K562 (cell line): Measurements from ENCODE around the gene LASP1. TPM values are rescaled to one million over a fixed set of nuclear protein-coding genes. Genes with fewer than 3 reads are reported as not detected.

Experiments
- ATAC-seq: fragments of 200-7000 bp; cut with Tn5 transposase; 3 replicates; pipeline ENCODE4 v1.9.1; 2020; ENCODE audit warnings: moderate library complexity
- BruUV-seq: library from RNA; stranded (reverse); fragments of 400-500 nt; replicated peaks from 2 replicates; lab custom pipeline; 2021; lab: Mats Ljungman, UMichigan
- CTCF ChIA-PET: fragments of 300-600 bp; formaldehyde crosslinking; extraction: SDS; loops from one replicate; lab custom pipeline; 2021; ENCODE audit warnings: low intra/inter-chr PET ratio; lab: Yijun Ruan, JAX
- POLR2A ChIA-PET: fragments of 300-600, 350-650 bp; sonication (Branson Sonifier 250); formaldehyde crosslinking; extraction: SDS; loops from one replicate; lab custom pipeline; 2021; ENCODE audit warnings: antibody characterized with exemption, inconsistent platforms; lab: Yijun Ruan, JAX
- DNase-seq, 4 experiments: peaks; one replicate each; pipeline versions ENCODE4 v3.0.0 to v3.0.0-alpha.2; 2011 to 2018; ENCODE audit warnings: low spot score in 3 of 4, mixed read lengths in 3 of 4; ENCODE audit errors: extremely low read depth in 1 of 4
- FAIRE-seq: peaks from 2 replicates; lab custom pipeline; 2011; peaks lifted over from hg19 to GRCh38; lab: Jason Lieb, UNC
- H2AFZ ChIP-seq: 2 replicates; pipeline ENCODE4 v1.6.0; 2011; ENCODE audit warnings: low read depth, low read length, control low read depth, inconsistent platforms
- H3K27ac ChIP-seq: fragments of 200-600 bp; 3 replicates; pipeline ENCODE4 v1.8.0; 2011; ENCODE audit warnings: low read depth, mild to moderate bottlenecking, control low read depth, inconsistent platforms, low read length, moderate library complexity, mixed read lengths; ENCODE audit errors: extremely low read depth
- H3K27me3 ChIP-seq, 2 experiments: fragments of 300-600 bp in 1 of 2; 2 replicates in 1 of 2; 3 replicates in 1 of 2; pipeline versions ENCODE4 v1.6.0 to v1.8.0; 2011; ENCODE audit warnings: inconsistent platforms in 2 of 2, low read length in 2 of 2, mild to moderate bottlenecking in 1 of 2, mixed read lengths in 1 of 2, moderate library complexity in 1 of 2; ENCODE audit not compliant: control insufficient read depth in 2 of 2, insufficient read depth in 2 of 2
- H3K36me3 ChIP-seq: fragments of 300-600 bp; 3 replicates; pipeline ENCODE4 v1.8.0; 2011; ENCODE audit warnings: mild to moderate bottlenecking, low read length, inconsistent platforms; ENCODE audit not compliant: control insufficient read depth, insufficient read depth
- H3K4me1 ChIP-seq, 2 experiments: fragments of 200-600 bp in 1 of 2; replicated peaks in 1 of 2; 2 replicates in 1 of 2; 3 replicates in 1 of 2; pipeline versions ENCODE4 v1.5.1 to v1.8.0; 2011; ENCODE audit warnings: inconsistent platforms in 2 of 2, low read length in 2 of 2, mild to moderate bottlenecking in 1 of 2, mixed read lengths in 1 of 2, moderate library complexity in 1 of 2; ENCODE audit not compliant: control insufficient read depth in 2 of 2, insufficient read depth in 2 of 2
- H3K4me2 ChIP-seq: 2 replicates; pipeline ENCODE4 v1.6.1; 2011; ENCODE audit warnings: low read length, control low read depth, inconsistent platforms, mixed read lengths; ENCODE audit not compliant: insufficient read depth
- H3K4me3 ChIP-seq: fragments of 200-600 bp; sonication (generic), shearing (Covaris generic); 2 replicates; pipeline ENCODE4 v1.5.1; 2016; ENCODE audit warnings: control low read depth, inconsistent platforms
- H3K79me2 ChIP-seq: fragments of 200-600 bp; 3 replicates; pipeline ENCODE4 v1.8.0; 2011; ENCODE audit warnings: low read length, inconsistent platforms; ENCODE audit not compliant: control insufficient read depth, insufficient read depth
- H3K9ac ChIP-seq, 2 experiments: 2 replicates each; pipeline versions ENCODE4 v1.6.0 to v1.6.1; 2011; ENCODE audit warnings: low read depth in 2 of 2, low read length in 2 of 2, control low read depth in 1 of 2, inconsistent platforms in 1 of 2, mild to moderate bottlenecking in 1 of 2, mixed read lengths in 1 of 2; ENCODE audit not compliant: insufficient read depth in 1 of 2
- H3K9me1 ChIP-seq: one replicate; pipeline ENCODE4 v1.6.0; 2011; ENCODE audit warnings: inconsistent platforms, mild to moderate bottlenecking, low read length, moderate library complexity; ENCODE audit not compliant: control insufficient read depth, insufficient read depth
- H3K9me3 ChIP-seq: replicated peaks from 2 replicates; pipeline ENCODE4 v1.5.1; 2011; ENCODE audit warnings: low read depth, low read length, inconsistent platforms; ENCODE audit not compliant: control insufficient read depth, insufficient read depth
- H4K20me1 ChIP-seq: replicated peaks from 2 replicates; pipeline ENCODE4 v1.6.1; 2011; ENCODE audit warnings: low read length, inconsistent platforms, mixed read lengths; ENCODE audit not compliant: control insufficient read depth, insufficient read depth
- EP300 ChIP-seq: IDR thresholded peaks from 2 replicates; pipeline ENCODE4 v1.6.1; 2012; ENCODE audit warnings: low read length, improper control_type of control experiment
- GABPA ChIP-seq: fragments of 200-800 bp; sonication (Bioruptor generic); conservative IDR thresholded peaks from 2 replicates; pipeline ENCODE4 v1.6.1; 2016; ENCODE audit warnings: low read depth, missing genetic modification characterization, missing compliant biosample characterization
- GABPB1 ChIP-seq: sonication (generic); formaldehyde crosslinking; IDR thresholded peaks from 2 replicates; pipeline ENCODE4 v1.8.0; 2022; ENCODE audit warnings: mild to moderate bottlenecking, missing genetic modification reagents
- GATAD2B ChIP-seq: fragments of 450-650 bp; IDR thresholded peaks from 2 replicates; pipeline ENCODE4 v1.6.1; 2017; ENCODE audit warnings: mild to moderate bottlenecking, borderline replicate concordance
- HDAC3 ChIP-seq: fragments of 450-650 bp; IDR thresholded peaks from 2 replicates; pipeline ENCODE4 v1.6.1; 2018; ENCODE audit warnings: borderline replicate concordance, mild to moderate bottlenecking, moderate library complexity; ENCODE audit not compliant: partially characterized antibody
- HINFP ChIP-seq: fragments of 450-650 bp; conservative IDR thresholded peaks from 2 replicates; pipeline ENCODE4 v1.6.1; 2016; ENCODE audit warnings: missing genetic modification characterization, low read depth, mild to moderate bottlenecking, control low read depth, missing compliant biosample characterization
- HNRNPL ChIP-seq: fragments of 200-400 bp; formaldehyde crosslinking; IDR thresholded peaks from 2 replicates; pipeline ENCODE4 v1.6.1; 2017; ENCODE audit warnings: low read depth, mild to moderate bottlenecking, low read length
- MITF ChIP-seq: IDR thresholded peaks from 2 replicates; pipeline ENCODE4 v1.6.1; 2014; ENCODE audit warnings: antibody characterized with exemption
- NFXL1 ChIP-seq: fragments of 450-650 bp; formaldehyde crosslinking; IDR thresholded peaks from 2 replicates; pipeline ENCODE4 v1.4.0; 2021; ENCODE audit warnings: mild to moderate bottlenecking
- NRF1 ChIP-seq, 2 experiments: fragments of 450-650 bp; IDR thresholded peaks in 1 of 2; conservative IDR thresholded peaks in 1 of 2; 2 replicates each; pipeline ENCODE4 v1.6.1; 2014; ENCODE audit warnings: mild to moderate bottlenecking in 2 of 2
- PHB2 ChIP-seq: fragments of 450-650 bp; IDR thresholded peaks from 2 replicates; pipeline ENCODE4 v1.6.1; 2017; ENCODE audit warnings: low read depth
- RFX1 ChIP-seq: fragments of 450-650 bp; IDR thresholded peaks from 2 replicates; pipeline ENCODE4 v1.6.1; 2016; ENCODE audit warnings: mild to moderate bottlenecking, moderate library complexity
- SMARCE1 ChIP-seq: fragments of 450-650 bp; IDR thresholded peaks from 2 replicates; pipeline ENCODE4 v1.7.1; 2016; ENCODE audit warnings: mild to moderate bottlenecking
- TCF3 ChIP-seq: sonication (generic); formaldehyde crosslinking; IDR thresholded peaks from 2 replicates; pipeline ENCODE4 v1.4.0; 2020; ENCODE audit warnings: mild to moderate bottlenecking, missing genetic modification reagents
- ZNF175 ChIP-seq: fragments of 200-800 bp; sonication (Bioruptor generic); IDR thresholded peaks from 2 replicates; pipeline ENCODE4 v1.6.1; 2016; ENCODE audit warnings: low read depth, mild to moderate bottlenecking, missing genetic modification characterization, missing compliant biosample characterization
- WGBS: fragments of 100-300 bp; shearing (Covaris generic); methylation state at CpG from one replicate; pipeline ENCODE4 v1.1.6; 2016; ENCODE audit warnings: low coverage, mixed read lengths; ENCODE audit not compliant: insufficient coverage; ENCODE audit errors: missing lambda C conversion rate; 5-methylcytosine and 5-hydroxymethylcytosine counted together
- in situ Hi-C: fragments of 300-500 bp; cut with MboI; formaldehyde crosslinking; loops from 4 replicates; pipeline ENCODE4 v1.15.0; 2018; ENCODE audit warnings: inconsistent platforms, mixed read lengths
- intact Hi-C: fragments of 100-400 bp; cut with micrococcal nuclease; formaldehyde crosslinking; loops from 2 replicates; pipeline ENCODE4 v1.14.2; 2022
- polyA plus RNA-seq, 8 experiments: library from polyadenylated mRNA; depleted of rRNA in 4 of 8; stranded (reverse) in 5 of 8; unstranded in 3 of 8; fragments of >200 nt; fragmentation: Nextera tagmentation in 2 of 8; fragmentation: Illumina TruSeq in 1 of 8; extraction: Ambion mirVana in 2 of 8; extraction: Trizol in 1 of 8; gene quantifications; 2 replicates each; pipeline versions ENCODE4 v1.2.1 to v1.2.3, GENCODE V29; 2011 to 2014; ENCODE audit warnings: inconsistent platforms in 1 of 8, missing spikeins in 1 of 8
- total RNA-seq, 7 experiments: library from RNA; depleted of rRNA in 6 of 7; stranded (reverse); fragments of >200 nt in 6 of 7; fragmentation: Illumina TruSeq in 2 of 7; extraction: Trizol in 2 of 7; gene quantifications; 2 replicates each; pipeline versions ENCODE4 v1.2.1 to v1.2.3, GENCODE V29; 2011 to 2021; ENCODE audit warnings: low replicate concordance in 1 of 7
- TF ChIP-seq, protein P1 (sequence below): fragments of 250-450 bp; sonication (Bioruptor Pico); IDR thresholded peaks from 2 replicates; pipeline ENCODE4 v1.4.0; 2020; ENCODE audit warnings: mild to moderate bottlenecking, moderate library complexity, borderline replicate concordance

The LASP1 gene
- total and polyA plus RNA-seq, 9 of the 15 experiments (the other 6 are each of a cell fraction or from before 2014, with no cell fraction given), result 23.0 to 125 (median 55.3) TPM

DNA sequence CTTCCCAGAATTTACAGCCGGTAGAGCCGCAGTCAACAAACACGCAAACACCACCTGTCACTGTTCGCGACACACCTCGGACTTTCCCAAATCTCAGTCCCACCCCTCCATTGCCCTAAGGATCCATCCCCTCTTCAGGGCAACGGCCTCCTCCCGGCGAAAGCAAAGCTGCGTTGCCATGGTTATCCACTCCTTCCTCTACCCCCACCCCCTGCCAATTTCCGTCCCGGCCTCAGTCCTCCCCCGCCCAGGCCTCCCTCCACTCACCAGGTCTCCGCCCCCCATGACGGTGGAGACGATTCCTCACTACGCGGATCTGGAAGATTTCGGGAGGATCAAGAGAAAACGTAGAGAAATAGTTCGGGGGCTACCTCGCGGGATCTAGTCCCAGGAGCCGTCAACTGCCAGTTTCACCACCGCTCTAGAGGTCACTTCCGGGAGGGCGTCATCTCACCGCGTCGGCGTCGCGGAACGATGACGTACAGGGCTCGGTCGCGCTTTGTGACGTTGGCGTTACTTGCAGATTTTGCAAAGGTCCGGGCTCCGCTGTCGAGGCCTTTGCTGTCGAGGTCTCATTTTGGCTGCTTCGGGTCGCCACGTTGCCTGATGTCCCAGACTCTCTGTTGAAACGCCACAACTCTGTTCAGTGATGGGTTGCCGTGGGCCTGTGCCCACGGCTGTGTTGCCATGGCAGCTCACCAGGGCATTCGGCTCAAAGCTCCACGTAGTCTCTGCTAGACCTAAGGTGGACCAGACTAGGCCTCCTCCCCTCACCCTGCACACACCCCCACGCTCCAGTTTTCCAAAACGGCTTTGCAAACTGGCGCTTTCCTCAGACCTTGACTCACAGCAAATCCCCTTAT is 44.7 kb upstream of the LASP1 start, which contains the start of gene CWC25:
CWC25 (minus strand) TSS at position 423 of the 863 bp plus-strand sequence; CDS start at position 285, 138 bp downstream.
- peak within 1 kb of the TSS; percentile 68 for H3K4me3 ChIP-seq
- TSS peak; percentile 98 for BruUV-seq
- no peaks in the 10 kb centered on the region for H3K9me1 ChIP-seq
- peak within 1 kb of the TSS; percentile 88 for H2AFZ ChIP-seq
- peak within 1 kb of the TSS; percentile 94 to 97 for H3K9ac ChIP-seq
- peaks cover 4 to 6% of the 10 kb centered on the region in 2 experiments; a peak in 4 of 5 replicates for H3K4me1 ChIP-seq
- WGBS, result under 1% methylated on average over 53 of the region's 55 CpGs
- DNase-seq, result peak; percentile 93 to 98 (median 94)
- peak within 1 kb of the TSS; percentile 97 for H3K27ac ChIP-seq
- H4K20me1 ChIP-seq, result no peaks in the 10 kb centered on the region; the same call in 1 of the 2 replicates
- peaks cover 35% of the 10 kb centered on the region for H3K79me2 ChIP-seq
- FAIRE-seq, result no peak
- in situ Hi-C loops, result no loop called here
- H3K4me2 ChIP-seq, result peak within 1 kb of the TSS; percentile 95
- no peaks in the 10 kb centered on the region for H3K27me3 ChIP-seq
- intact Hi-C loops, result no loop called here
- peaks cover 30% of the 10 kb centered on the region; the same call in 2 of the 3 replicates for H3K36me3 ChIP-seq
- H3K9me3 ChIP-seq, result no peaks in the 10 kb centered on the region
- POLR2A ChIA-PET, result interaction anchor here (0.6 to 2.3 kb wide), 15 partner anchors 8 to 112 kb away, joined by 3 to 9 read pairs (median 4); partner anchors contain the start of genes PIP4K2B and RPL23
- peak; percentile 92 for ATAC-seq
- CTCF ChIA-PET, result no interaction called here
- TF ChIP-seq MITF (0 out of 2 replicates have a peak, but pooled peaks have one; percentile 18), HNRNPL (no peak), PHB2 (no peak), GABPB1 (CRISPR knock-in tag) (peak; percentile 95), ZNF175 (CRISPR knock-in tag) (peak; percentile 76; the same call in 1 of the 2 replicates), GATAD2B (peak; percentile 91; the same call in 1 of the 2 replicates), EP300 (peak; percentile 91), NFXL1 (CRISPR knock-in tag) (no peak), GABPA (peak; percentile 96), RFX1 (peak; percentile 95), NRF1 (conservative IDR thresholded peaks at IDR 0.05 in 1 of 2, IDR thresholded peaks at IDR 0.05 in 1 of 2) (no peak), TCF3 (CRISPR knock-in tag) (0 out of 2 replicates have a peak, but pooled peaks have one; percentile 22), HDAC3 (no peak), HINFP (no peak), SMARCE1 (no peak; the same call in 1 of the 2 replicates)
- TF ChIP-seq, protein P1, sequence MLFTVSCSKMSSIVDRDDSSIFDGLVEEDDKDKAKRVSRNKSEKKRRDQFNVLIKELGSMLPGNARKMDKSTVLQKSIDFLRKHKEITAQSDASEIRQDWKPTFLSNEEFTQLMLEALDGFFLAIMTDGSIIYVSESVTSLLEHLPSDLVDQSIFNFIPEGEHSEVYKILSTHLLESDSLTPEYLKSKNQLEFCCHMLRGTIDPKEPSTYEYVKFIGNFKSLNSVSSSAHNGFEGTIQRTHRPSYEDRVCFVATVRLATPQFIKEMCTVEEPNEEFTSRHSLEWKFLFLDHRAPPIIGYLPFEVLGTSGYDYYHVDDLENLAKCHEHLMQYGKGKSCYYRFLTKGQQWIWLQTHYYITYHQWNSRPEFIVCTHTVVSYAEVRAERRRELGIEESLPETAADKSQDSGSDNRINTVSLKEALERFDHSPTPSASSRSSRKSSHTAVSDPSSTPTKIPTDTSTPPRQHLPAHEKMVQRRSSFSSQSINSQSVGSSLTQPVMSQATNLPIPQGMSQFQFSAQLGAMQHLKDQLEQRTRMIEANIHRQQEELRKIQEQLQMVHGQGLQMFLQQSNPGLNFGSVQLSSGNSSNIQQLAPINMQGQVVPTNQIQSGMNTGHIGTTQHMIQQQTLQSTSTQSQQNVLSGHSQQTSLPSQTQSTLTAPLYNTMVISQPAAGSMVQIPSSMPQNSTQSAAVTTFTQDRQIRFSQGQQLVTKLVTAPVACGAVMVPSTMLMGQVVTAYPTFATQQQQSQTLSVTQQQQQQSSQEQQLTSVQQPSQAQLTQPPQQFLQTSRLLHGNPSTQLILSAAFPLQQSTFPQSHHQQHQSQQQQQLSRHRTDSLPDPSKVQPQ (CRISPR knock-in tag), result no peak
